ENCODE results near the gene ZNF805.

ZNF805 gene

DNA sequence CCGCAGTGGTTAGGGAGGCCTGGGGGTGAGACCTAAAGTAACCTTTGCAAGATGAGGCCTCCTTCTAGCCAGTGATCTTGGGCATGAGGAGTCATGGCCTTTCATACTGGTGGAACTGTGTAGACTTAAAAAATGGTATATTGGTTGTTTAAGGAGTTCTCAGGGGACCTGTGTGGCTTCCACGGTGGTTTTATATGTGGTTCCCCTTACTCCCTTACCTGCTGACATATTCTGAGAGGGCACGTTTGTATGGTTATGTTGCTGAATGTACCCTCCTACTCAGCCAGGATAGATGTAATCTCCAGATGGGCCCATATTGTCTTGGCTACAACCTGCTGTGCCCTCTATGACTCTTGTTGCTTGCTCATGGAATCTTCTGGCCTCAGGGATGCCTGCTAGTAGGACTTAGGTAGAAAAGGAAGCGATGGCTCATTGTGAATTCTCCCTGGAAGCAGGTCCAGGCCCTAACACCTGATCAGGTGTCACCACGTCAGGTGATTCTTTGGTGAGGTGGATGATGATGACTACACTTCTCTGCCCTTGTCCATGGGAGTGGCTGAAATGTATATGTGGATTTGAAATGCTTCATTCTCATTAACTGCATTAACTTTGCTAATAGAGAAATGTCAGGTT is 41.7 kb downstream of the ZNF805 start:
- Histone ChIP-seq H3K4me1 (ENCODE audit: control insufficient read depth, insufficient read depth, low read length) (no peaks in the 10 kb centered on the region), H3K4me3 (ENCODE audit: low read length) (no peak overlapping the region), H3K27me3 (ENCODE audit: control insufficient read depth, insufficient read depth, low read length) (no peaks in the 10 kb centered on the region), H3K36me3 (ENCODE audit: control insufficient read depth, insufficient read depth, low read length) (peaks cover 3% of the 10 kb centered on the region; the same call in 1 of the 2 replicates), H3K9me3 (ENCODE audit: control insufficient read depth, insufficient read depth, low read length) (no peaks in the 10 kb centered on the region), H3K27ac (ENCODE audit: low read length) (no peak overlapping the region)
- WGBS (ENCODE audit: insufficient coverage, insufficient read length), result no CpG with 5 or more reads among the region's 5 CpGs
- no peak for DNase-seq (ENCODE audit: low read depth, low spot score)

DNA sequence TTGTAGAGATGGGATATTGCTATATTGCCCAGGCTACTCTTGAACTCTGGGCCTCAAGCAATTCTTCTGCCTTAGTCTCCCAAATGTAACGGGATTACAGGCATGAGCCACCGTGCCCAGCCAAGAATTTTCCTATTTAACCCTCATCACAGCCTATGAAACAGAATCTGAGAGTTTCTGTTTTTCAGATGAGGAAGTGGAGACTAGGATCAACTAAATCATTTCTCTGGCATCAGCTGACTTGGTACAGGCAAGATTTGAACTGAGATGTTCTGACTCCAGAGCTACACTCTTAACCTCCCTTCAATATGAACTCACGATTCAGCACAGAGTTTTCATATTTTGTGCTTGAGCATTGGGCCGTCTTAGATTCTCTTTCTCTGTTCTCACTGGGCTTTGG is 47.9 kb downstream of the ZNF805 start:
- no CpG with 5 or more reads among the region's 4 CpGs for WGBS (ENCODE audit: insufficient coverage, insufficient read length)
- no peak for DNase-seq (ENCODE audit: low read depth, low spot score)
- Histone ChIP-seq H3K4me3 (ENCODE audit: low read length) (no peak overlapping the region), H3K4me1 (ENCODE audit: control insufficient read depth, insufficient read depth, low read length) (no peaks in the 10 kb centered on the region), H3K27ac (ENCODE audit: low read length) (no peak overlapping the region), H3K27me3 (ENCODE audit: control insufficient read depth, insufficient read depth, low read length) (no peaks in the 10 kb centered on the region), H3K36me3 (ENCODE audit: control insufficient read depth, insufficient read depth, low read length) (peaks cover 25% of the 10 kb centered on the region; the same call in 1 of the 2 replicates), H3K9me3 (ENCODE audit: control insufficient read depth, insufficient read depth, low read length) (no peaks in the 10 kb centered on the region)

DNA sequence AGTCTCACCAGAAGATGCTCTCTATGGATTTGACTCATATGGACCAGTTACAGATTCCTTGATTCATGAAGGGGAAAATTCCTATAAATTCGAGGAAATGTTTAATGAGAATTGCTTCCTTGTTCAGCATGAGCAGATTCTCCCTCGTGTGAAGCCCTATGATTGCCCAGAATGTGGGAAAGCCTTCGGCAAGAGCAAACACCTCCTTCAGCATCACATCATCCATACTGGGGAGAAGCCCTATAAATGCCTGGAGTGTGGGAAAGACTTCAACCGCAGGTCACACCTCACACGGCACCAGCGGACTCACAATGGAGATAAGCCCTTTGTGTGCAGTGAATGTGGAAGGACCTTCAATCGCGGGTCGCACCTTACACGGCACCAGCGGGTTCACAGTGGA is 50.5 kb downstream of the ZNF805 start:
- no peak overlapping the region for H3K27ac ChIP-seq (ENCODE audit: low read length)
- H3K27me3 ChIP-seq (ENCODE audit: control insufficient read depth, insufficient read depth, low read length), result no peaks in the 10 kb centered on the region
- no peak for DNase-seq (ENCODE audit: low read depth, low spot score)
- H3K4me1 ChIP-seq (ENCODE audit: control insufficient read depth, insufficient read depth, low read length), result no peaks in the 10 kb centered on the region
- no peak overlapping the region for H3K4me3 ChIP-seq (ENCODE audit: low read length)
- no CpG with 5 or more reads among the region's 11 CpGs for WGBS (ENCODE audit: insufficient coverage, insufficient read length)
- H3K9me3 ChIP-seq (ENCODE audit: control insufficient read depth, insufficient read depth, low read length), result no peaks in the 10 kb centered on the region
- H3K36me3 ChIP-seq (ENCODE audit: control insufficient read depth, insufficient read depth, low read length), result peaks cover 22% of the 10 kb centered on the region; the same call in 1 of the 2 replicates

DNA sequence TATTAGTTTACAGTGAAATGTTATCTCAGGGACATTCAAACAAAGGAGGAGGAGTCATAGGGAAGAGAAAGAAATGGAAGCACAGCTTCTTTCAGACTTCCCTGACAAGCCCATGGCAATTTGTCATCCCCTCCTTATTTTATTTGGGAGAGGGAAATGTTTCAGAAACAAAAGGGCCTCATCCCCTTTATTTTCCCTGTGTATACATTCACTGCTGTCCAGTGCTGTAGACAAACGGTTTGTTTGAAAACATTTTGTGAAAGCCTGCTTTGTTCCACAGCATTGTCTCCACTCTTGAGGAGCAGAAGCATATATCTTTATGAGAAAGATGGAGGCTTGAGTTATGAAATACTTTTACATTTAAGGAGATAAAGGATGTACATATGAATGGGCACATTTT is 52.1 kb downstream of the ZNF805 start:
- no peaks in the 10 kb centered on the region for H3K9me3 ChIP-seq (ENCODE audit: control insufficient read depth, insufficient read depth, low read length)
- no peaks in the 10 kb centered on the region for H3K27me3 ChIP-seq (ENCODE audit: control insufficient read depth, insufficient read depth, low read length)
- no CpG with 5 or more reads among the region's 1 CpG for WGBS (ENCODE audit: insufficient coverage, insufficient read length)
- no peak overlapping the region for H3K4me3 ChIP-seq (ENCODE audit: low read length)
- no peak overlapping the region for H3K27ac ChIP-seq (ENCODE audit: low read length)
- peaks cover 22% of the 10 kb centered on the region; the same call in 1 of the 2 replicates for H3K36me3 ChIP-seq (ENCODE audit: control insufficient read depth, insufficient read depth, low read length)
- DNase-seq (ENCODE audit: low read depth, low spot score), result no peak
- H3K4me1 ChIP-seq (ENCODE audit: control insufficient read depth, insufficient read depth, low read length), result no peaks in the 10 kb centered on the region

DNA sequence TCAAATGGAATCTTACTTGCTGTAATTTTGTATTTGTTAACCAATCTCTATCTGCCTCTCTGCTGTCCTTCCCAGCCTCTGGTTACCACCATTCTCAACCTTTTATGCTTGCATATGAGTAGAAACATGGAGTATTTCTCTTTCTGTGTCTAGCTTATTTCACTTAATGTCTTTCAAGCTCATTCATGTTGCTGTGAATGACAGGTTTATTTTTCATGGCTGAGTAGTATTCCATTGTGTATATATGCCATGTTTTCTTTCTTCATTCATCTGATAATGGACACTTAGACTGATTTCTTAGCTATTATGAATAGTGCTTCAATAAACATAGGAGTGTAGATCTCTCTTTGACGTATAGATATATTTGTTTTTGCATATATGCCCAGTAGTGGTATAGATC is 53.3 kb downstream of the ZNF805 start:
- no peak overlapping the region for H3K4me3 ChIP-seq (ENCODE audit: low read length)
- peaks cover 17% of the 10 kb centered on the region; the same call in 1 of the 2 replicates for H3K36me3 ChIP-seq (ENCODE audit: control insufficient read depth, insufficient read depth, low read length)
- no peaks in the 10 kb centered on the region for H3K27me3 ChIP-seq (ENCODE audit: control insufficient read depth, insufficient read depth, low read length)
- DNase-seq (ENCODE audit: low read depth, low spot score), result no peak
- no CpG with 5 or more reads among the region's 1 CpG for WGBS (ENCODE audit: insufficient coverage, insufficient read length)
- H3K4me1 ChIP-seq (ENCODE audit: control insufficient read depth, insufficient read depth, low read length), result no peaks in the 10 kb centered on the region
- no peak overlapping the region for H3K27ac ChIP-seq (ENCODE audit: low read length)
- H3K9me3 ChIP-seq (ENCODE audit: control insufficient read depth, insufficient read depth, low read length), result no peaks in the 10 kb centered on the region

DNA sequence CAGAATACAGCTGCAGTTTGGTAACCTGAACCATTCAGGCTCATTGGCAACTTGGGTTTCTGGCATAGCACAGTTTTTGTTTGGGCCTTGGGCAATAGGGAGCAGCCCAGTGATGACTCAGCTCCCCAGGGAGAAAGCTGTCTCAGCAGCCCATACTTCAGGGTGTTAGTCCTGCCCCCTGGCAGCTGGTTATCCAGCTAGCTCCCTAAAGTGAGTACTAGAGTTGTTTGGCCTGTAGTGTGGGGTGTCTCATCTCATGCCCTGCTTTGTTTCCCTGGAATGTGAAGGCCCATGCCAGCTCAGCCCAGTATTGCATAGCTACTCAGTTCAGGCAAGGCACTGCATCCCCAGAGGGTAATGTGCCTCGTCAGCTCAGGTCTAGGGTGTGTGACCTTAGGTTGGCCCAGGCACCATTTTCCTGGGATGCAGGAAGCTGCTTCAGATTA is 61.6 kb downstream of the ZNF805 start:
- no peaks in the 10 kb centered on the region; the same call in 1 of the 2 replicates for H3K4me1 ChIP-seq (ENCODE audit: control insufficient read depth, insufficient read depth, low read length)
- H3K27me3 ChIP-seq (ENCODE audit: control insufficient read depth, insufficient read depth, low read length), result no peaks in the 10 kb centered on the region
- no peak overlapping the region for H3K27ac ChIP-seq (ENCODE audit: low read length)
- no peaks in the 10 kb centered on the region for H3K9me3 ChIP-seq (ENCODE audit: control insufficient read depth, insufficient read depth, low read length)
- no peak for DNase-seq (ENCODE audit: low read depth, low spot score)
- H3K4me3 ChIP-seq (ENCODE audit: low read length), result no peak overlapping the region
- no CpG with 5 or more reads among the region's 1 CpG for WGBS (ENCODE audit: insufficient coverage, insufficient read length)
- no peaks in the 10 kb centered on the region for H3K36me3 ChIP-seq (ENCODE audit: control insufficient read depth, insufficient read depth, low read length)

DNA sequence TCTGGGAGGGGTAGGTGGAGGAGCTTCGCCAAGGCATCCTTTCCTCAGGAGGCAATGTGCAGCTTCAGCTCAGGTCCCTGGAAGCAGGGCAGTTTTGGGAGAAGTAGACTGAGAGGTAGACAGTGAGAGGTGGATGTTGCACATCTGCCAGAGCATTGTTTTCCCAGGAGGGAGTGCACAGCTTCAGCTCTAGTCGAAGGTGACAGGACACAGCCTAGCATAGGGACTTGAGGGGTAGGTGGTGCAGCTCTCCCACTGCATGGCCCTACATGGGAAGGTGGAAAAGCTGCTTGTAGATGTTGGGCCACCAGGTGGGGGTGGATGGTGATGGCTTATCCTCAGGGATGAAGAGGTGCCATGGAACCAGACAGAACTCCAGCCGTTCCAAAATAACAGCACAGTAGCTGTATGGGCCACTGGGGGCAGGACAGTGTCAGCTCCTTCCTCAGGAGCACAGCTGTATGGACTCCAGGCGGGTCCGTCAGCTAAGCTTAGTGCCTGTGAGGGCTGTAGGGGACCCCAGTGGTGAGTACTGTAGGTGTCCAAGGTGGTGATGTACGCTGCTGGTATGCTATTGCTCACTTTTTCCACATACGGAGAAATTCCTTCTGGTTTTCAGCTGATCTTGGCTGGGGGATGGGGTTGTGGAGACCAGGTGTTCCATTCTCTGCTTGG is 62.4 kb downstream of the ZNF805 start:
- Histone ChIP-seq H3K9me3 (ENCODE audit: control insufficient read depth, insufficient read depth, low read length) (no peaks in the 10 kb centered on the region), H3K27me3 (ENCODE audit: control insufficient read depth, insufficient read depth, low read length) (no peaks in the 10 kb centered on the region), H3K36me3 (ENCODE audit: control insufficient read depth, insufficient read depth, low read length) (no peaks in the 10 kb centered on the region), H3K4me3 (ENCODE audit: low read length) (no peak overlapping the region), H3K27ac (ENCODE audit: low read length) (no peak overlapping the region), H3K4me1 (ENCODE audit: control insufficient read depth, insufficient read depth, low read length) (no peaks in the 10 kb centered on the region; the same call in 1 of the 2 replicates)
- WGBS (ENCODE audit: insufficient coverage, insufficient read length), result no CpG with 5 or more reads among the region's 7 CpGs
- no peak for DNase-seq (ENCODE audit: low read depth, low spot score)
